CD14-positive monocyte (primary cell): Measurements from ENCODE around the gene LYRM4. TPM values are rescaled to one million over a fixed set of nuclear protein-coding genes. Genes with fewer than 3 reads are reported as not detected.

Experiments used
- DNase-seq, 3 donors: peaks; one replicate each; pipeline ENCODE4 v3.0.0-alpha.2; 2011 to 2022
- H2AFZ ChIP-seq: 2 replicates; pipeline ENCODE4 v1.6.0; 2012; ENCODE audit warnings: mild to moderate bottlenecking, low read depth, low read length, inconsistent platforms; ENCODE audit not compliant: insufficient read depth, poor library complexity, severe bottlenecking
- H3K27ac ChIP-seq, 2 donors: 1 replicate in 1 of 2; 2 replicates in 1 of 2; pipeline ENCODE4 v1.5.1; 2012 to 2013; ENCODE audit warnings: low read length in 2 of 2, control low read depth in 1 of 2, inconsistent platforms in 1 of 2, low read depth in 1 of 2, mild to moderate bottlenecking in 1 of 2
- H3K27me3 ChIP-seq, 2 donors: one replicate each; pipeline versions ENCODE4 v1.6.0 to v1.6.1; 2011 to 2013; ENCODE audit warnings: low read length in 2 of 2; ENCODE audit not compliant: control insufficient read depth in 2 of 2, insufficient read depth in 2 of 2
- H3K36me3 ChIP-seq, 2 donors: replicated peaks in 1 of 2; 1 replicate in 1 of 2; 2 replicates in 1 of 2; pipeline versions ENCODE4 v1.5.1 to v1.6.1; 2012 to 2013; ENCODE audit warnings: low read length in 2 of 2, control low read depth in 1 of 2, inconsistent platforms in 1 of 2, mild to moderate bottlenecking in 1 of 2; ENCODE audit not compliant: insufficient read depth in 2 of 2, control insufficient read depth in 1 of 2
- H3K4me1 ChIP-seq, 2 donors: 1 replicate in 1 of 2; 2 replicates in 1 of 2; pipeline versions ENCODE4 v1.5.1 to v1.6.1; 2012 to 2013; ENCODE audit warnings: low read length in 2 of 2, control low read depth in 1 of 2, inconsistent platforms in 1 of 2, mild to moderate bottlenecking in 1 of 2, moderate library complexity in 1 of 2; ENCODE audit not compliant: insufficient read depth in 2 of 2, control insufficient read depth in 1 of 2
- H3K4me2 ChIP-seq: replicated peaks from 2 replicates; pipeline ENCODE3; 2012; ENCODE audit warnings: low read length, moderate library complexity, mild to moderate bottlenecking; ENCODE audit not compliant: poor library complexity, severe bottlenecking; ENCODE audit errors: extremely low read depth
- H3K4me3 ChIP-seq, 3 experiments: fragments of 200-600 bp in 1 of 3; sonication (generic) in 1 of 3; replicated peaks in 1 of 3; 1 replicate in 2 of 3; 2 replicates in 1 of 3; pipeline ENCODE4 v1.5.1; 2011 to 2013; ENCODE audit warnings: low read length in 3 of 3, mild to moderate bottlenecking in 3 of 3, control low read depth in 2 of 3, low read depth in 2 of 3, inconsistent platforms in 1 of 3, moderate library complexity in 1 of 3
- H3K79me2 ChIP-seq: 2 replicates; pipeline ENCODE4 v1.6.0; 2012; ENCODE audit warnings: mild to moderate bottlenecking, control low read depth, inconsistent platforms, low read length, moderate library complexity; ENCODE audit not compliant: insufficient read depth
- H3K9ac ChIP-seq: 2 replicates; pipeline ENCODE4 v1.6.0; 2017; ENCODE audit warnings: low read length, mild to moderate bottlenecking; ENCODE audit not compliant: insufficient read depth, poor library complexity, severe bottlenecking
- H3K9me3 ChIP-seq, 2 donors: replicated peaks in 1 of 2; 1 replicate in 1 of 2; 2 replicates in 1 of 2; pipeline versions ENCODE4 v1.5.1 to v1.6.1; 2012 to 2013; ENCODE audit warnings: low read length in 2 of 2, control low read depth in 1 of 2; ENCODE audit not compliant: control insufficient read depth in 1 of 2, insufficient read depth in 1 of 2
- H4K20me1 ChIP-seq: 2 replicates; pipeline ENCODE4 v1.6.0; 2012; ENCODE audit warnings: mild to moderate bottlenecking, low read length, control low read depth, moderate library complexity; ENCODE audit not compliant: insufficient read depth
- H3K27ac Mint-ChIP-seq, 7 donors: one replicate each; pipeline ENCODE4 v1.8.0; 2020; ENCODE audit warnings: mild to moderate bottlenecking in 7 of 7, mixed read lengths in 7 of 7, moderate library complexity in 6 of 7, inconsistent platforms in 2 of 7
- H3K27me3 Mint-ChIP-seq, 3 donors: one replicate each; pipeline ENCODE4 v1.8.0; 2021 to 2022; ENCODE audit warnings: low read depth in 3 of 3, mild to moderate bottlenecking in 3 of 3, mixed read lengths in 3 of 3, moderate library complexity in 3 of 3, inconsistent platforms in 1 of 3
- H3K36me3 Mint-ChIP-seq, 2 donors: one replicate each; pipeline ENCODE4 v1.8.0; 2020; ENCODE audit warnings: mixed read lengths in 2 of 2, inconsistent platforms in 1 of 2, mild to moderate bottlenecking in 1 of 2
- H3K4me1 Mint-ChIP-seq: one replicate; pipeline ENCODE4 v1.8.0; 2020; ENCODE audit warnings: mild to moderate bottlenecking, mixed read lengths
- H3K4me3 Mint-ChIP-seq, 2 donors: one replicate each; pipeline ENCODE4 v1.8.0; 2020; ENCODE audit warnings: mild to moderate bottlenecking in 2 of 2, mixed read lengths in 2 of 2, moderate library complexity in 1 of 2
- H3K9me3 Mint-ChIP-seq, 7 donors: one replicate each; pipeline ENCODE4 v1.8.0; 2020 to 2022; ENCODE audit warnings: mixed read lengths in 7 of 7, mild to moderate bottlenecking in 6 of 7, moderate library complexity in 6 of 7, inconsistent platforms in 2 of 7
- CTCF ChIP-seq: fragments of 200-600 bp; IDR thresholded peaks from one replicate; pipeline ENCODE4 v1.8.0; 2022; ENCODE audit warnings: antibody characterized with exemption, mild to moderate bottlenecking
- WGBS: methylation state at CpG from one replicate; pipeline ENCODE4 v1.1.5; 2013; ENCODE audit warnings: missing lambda C conversion rate; ENCODE audit not compliant: insufficient coverage; 5-methylcytosine and 5-hydroxymethylcytosine counted together
- intact Hi-C, 2 donors: fragments of 100-400 bp; cut with micrococcal nuclease; formaldehyde crosslinking; loops; one replicate each; pipeline versions ENCODE4 v1.15.0 to v1.15.1; 2023
- polyA plus RNA-seq, 3 donors: library from polyadenylated mRNA; depleted of rRNA in 1 of 3; unstranded in 2 of 3; stranded (reverse) in 1 of 3; fragments of 300-500 nt in 2 of 3; fragments of >200 nt in 1 of 3; fragmentation: Illumina TruSeq in 2 of 3; gene quantifications; 1 replicate in 2 of 3; 2 replicates in 1 of 3; pipeline ENCODE4 v1.2.3, GENCODE V29; 2012 to 2021

Gene LYRM4
- polyA plus RNA-seq, 3 donors, result 13.7 to 19.6 (median 18.1) TPM

GRCh38 chr6:5109436-5109835 lies 151.3 kb downstream of the LYRM4 start:
- Histone ChIP-seq H3K4me1 (no peaks in the 10 kb centered on the region), H3K36me3 (no peaks in the 10 kb centered on the region), H3K9me3 (no peaks in the 10 kb centered on the region), H3K27ac (no peak overlapping the region), H3K27me3 (no peaks in the 10 kb centered on the region), H2AFZ (no peak overlapping the region), H4K20me1 (no peaks in the 10 kb centered on the region), H3K4me2 (no peak overlapping the region), H3K79me2 (no peaks in the 10 kb centered on the region), H3K9ac (no peak overlapping the region), H3K4me3 (no peak overlapping the region)
- Mint-ChIP-seq H3K36me3 (peaks cover 0 to 4% of the 10 kb centered on the region in 2 donors), H3K9me3 (no peaks in the 10 kb centered on the region), H3K4me1 (peaks cover 8% of the 10 kb centered on the region), H3K4me3 (no peak overlapping the region), H3K27ac (no peak overlapping the region), H3K27me3 (peaks cover 0 to 1% (median 0%) of the 10 kb centered on the region in 3 donors)
- intact Hi-C loops, result no loop called here
- DNase-seq, result no peak
- 96% methylated on average over 8 of the region's 10 CpGs for WGBS
- no peak for TF ChIP-seq CTCF

- Mint-ChIP-seq H3K36me3 (peaks cover 0 to 4% of the 10 kb centered on the region in 2 donors), H3K27me3 (peaks cover 0 to 1% (median 0%) of the 10 kb centered on the region in 3 donors), H3K9me3 (no peaks in the 10 kb centered on the region), H3K27ac (no peak overlapping the region), H3K4me1 (peaks cover 9% of the 10 kb centered on the region), H3K4me3 (no peak overlapping the region)
- H3K9ac ChIP-seq, result no peak overlapping the region
- no peak for DNase-seq
- no peaks in the 10 kb centered on the region for H3K9me3 ChIP-seq
- H3K27me3 ChIP-seq, result no peaks in the 10 kb centered on the region
- no peak overlapping the region for H3K4me2 ChIP-seq
- WGBS, result 100% methylated on average over 1 of the region's 6 CpGs
- no peaks in the 10 kb centered on the region for H3K79me2 ChIP-seq
- TF ChIP-seq CTCF, result no peak
- H4K20me1 ChIP-seq, result no peaks in the 10 kb centered on the region
- no peak overlapping the region for H3K4me3 ChIP-seq
- H3K36me3 ChIP-seq, result no peaks in the 10 kb centered on the region
- H2AFZ ChIP-seq, result no peak overlapping the region
- H3K4me1 ChIP-seq, result no peaks in the 10 kb centered on the region
- no peak overlapping the region for H3K27ac ChIP-seq
- intact Hi-C loops, result no loop called here
Measured at GRCh38 chr6:5108536-5109150, 152.1 kb downstream of the LYRM4 start.
